ENCODE data around the gene PCDH9.

The PCDH9 gene

GRCh38 chr13:67161176-67161575 lies 69.0 kb downstream of the PCDH9 start:
- Histone ChIP-seq H3K9me3 (ENCODE audit: insufficient read depth, low read depth, low read length) (no peaks in the 10 kb centered on the region), H3K79me2 (ENCODE audit: insufficient read depth, low read length) (no peaks in the 10 kb centered on the region), H3K4me1 (ENCODE audit: insufficient read depth, low read length, poor library complexity, severe bottlenecking) (no peaks in the 10 kb centered on the region), H3K4me2 (ENCODE audit: low read depth, low read length, poor library complexity, severe bottlenecking) (no peak overlapping the region), H3K4me3 (ENCODE audit: low read length, poor library complexity, severe bottlenecking) (no peak overlapping the region), H3K27me3 (ENCODE audit: insufficient read depth, low read length, poor library complexity, severe bottlenecking) (no peaks in the 10 kb centered on the region), H3K9me2 (replicated peaks; ENCODE audit: low read depth, low read length) (no peaks in the 10 kb centered on the region), H2AFZ (ENCODE audit: low read length) (no peak overlapping the region), H4K20me1 (ENCODE audit: insufficient read depth, low read length, poor library complexity, severe bottlenecking) (no peaks in the 10 kb centered on the region), H3F3A (ENCODE audit: low read depth) (no peaks in the 10 kb centered on the region), H3K9ac (ENCODE audit: low read depth, low read length, poor library complexity, severe bottlenecking) (no peak overlapping the region), H3K36me3 (ENCODE audit: insufficient read depth, low read length) (no peaks in the 10 kb centered on the region)
- no peak for TF ChIP-seq CTCF (conservative IDR thresholded peaks at IDR 0.05; ENCODE audit: low read length)
- TF ChIP-seq EZH2phosphoT487 (IDR thresholded peaks at IDR 0.05; ENCODE audit: borderline replicate concordance): no peak

GRCh38 chr13:67158903-67159302 lies 71.2 kb downstream of the PCDH9 start:
- TF ChIP-seq CTCF (conservative IDR thresholded peaks at IDR 0.05; ENCODE audit: low read length) (no peak), EZH2phosphoT487 (IDR thresholded peaks at IDR 0.05; ENCODE audit: borderline replicate concordance) (no peak)
- Histone ChIP-seq H3K9ac (ENCODE audit: low read depth, low read length, poor library complexity, severe bottlenecking) (no peak overlapping the region), H3K4me2 (ENCODE audit: low read depth, low read length, poor library complexity, severe bottlenecking) (no peak overlapping the region), H2AFZ (ENCODE audit: low read length) (no peak overlapping the region), H3K36me3 (ENCODE audit: insufficient read depth, low read length) (no peaks in the 10 kb centered on the region), H3K9me2 (replicated peaks; ENCODE audit: low read depth, low read length) (no peaks in the 10 kb centered on the region), H3K79me2 (ENCODE audit: insufficient read depth, low read length) (no peaks in the 10 kb centered on the region), H3F3A (ENCODE audit: low read depth) (no peaks in the 10 kb centered on the region), H3K4me1 (ENCODE audit: insufficient read depth, low read length, poor library complexity, severe bottlenecking) (no peaks in the 10 kb centered on the region), H3K9me3 (ENCODE audit: insufficient read depth, low read depth, low read length) (no peaks in the 10 kb centered on the region), H3K4me3 (ENCODE audit: low read length, poor library complexity, severe bottlenecking) (no peak overlapping the region), H3K27me3 (ENCODE audit: insufficient read depth, low read length, poor library complexity, severe bottlenecking) (no peaks in the 10 kb centered on the region), H4K20me1 (ENCODE audit: insufficient read depth, low read length, poor library complexity, severe bottlenecking) (no peaks in the 10 kb centered on the region)

GRCh38 chr13:67156723-67157060 lies 73.4 kb downstream of the PCDH9 start:
- Histone ChIP-seq H3K4me1 (ENCODE audit: insufficient read depth, low read length, poor library complexity, severe bottlenecking) (no peaks in the 10 kb centered on the region), H4K20me1 (ENCODE audit: insufficient read depth, low read length, poor library complexity, severe bottlenecking) (no peaks in the 10 kb centered on the region), H3K27me3 (ENCODE audit: insufficient read depth, low read length, poor library complexity, severe bottlenecking) (no peaks in the 10 kb centered on the region), H3K36me3 (ENCODE audit: insufficient read depth, low read length) (no peaks in the 10 kb centered on the region), H3K9ac (ENCODE audit: low read depth, low read length, poor library complexity, severe bottlenecking) (no peak overlapping the region), H3K9me2 (replicated peaks; ENCODE audit: low read depth, low read length) (no peaks in the 10 kb centered on the region), H3K79me2 (ENCODE audit: insufficient read depth, low read length) (no peaks in the 10 kb centered on the region), H2AFZ (ENCODE audit: low read length) (no peak overlapping the region), H3K4me2 (ENCODE audit: low read depth, low read length, poor library complexity, severe bottlenecking) (no peak overlapping the region), H3K9me3 (ENCODE audit: insufficient read depth, low read depth, low read length) (no peaks in the 10 kb centered on the region), H3K4me3 (ENCODE audit: low read length, poor library complexity, severe bottlenecking) (no peak overlapping the region), H3F3A (ENCODE audit: low read depth) (no peaks in the 10 kb centered on the region)
- TF ChIP-seq EZH2phosphoT487 (IDR thresholded peaks at IDR 0.05; ENCODE audit: borderline replicate concordance) (no peak), CTCF (conservative IDR thresholded peaks at IDR 0.05; ENCODE audit: low read length) (no peak)

Measured in Loucy (cell line).